ENCODE measurements around the gene PHAX.
"Not testable (repeated sequence)": the region's sequence is repeated elsewhere in the genome, so short reads cannot be mapped to it uniquely, and the experiment has no call there.

Gene PHAX

DNA sequence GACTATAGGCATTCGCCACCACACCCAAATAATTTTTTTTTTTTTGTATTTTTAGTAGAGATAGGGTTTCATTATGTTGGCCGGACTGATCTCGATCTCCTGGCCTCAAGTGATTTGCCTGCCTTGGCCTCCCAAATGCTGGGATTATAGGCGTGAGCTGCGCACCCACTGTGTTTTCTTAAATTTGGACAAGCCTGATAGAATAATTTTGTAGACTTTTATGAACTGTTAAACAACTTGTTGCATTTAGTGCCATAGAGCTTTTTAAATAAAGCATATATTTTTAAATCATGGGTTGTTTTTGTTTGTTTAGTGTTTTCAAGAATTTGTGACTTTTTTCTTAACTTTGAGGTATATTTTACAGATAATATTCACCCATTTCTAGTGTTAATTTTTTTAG, 4.8 kb downstream of the PHAX start:
- no peak for DNase-seq

DNA sequence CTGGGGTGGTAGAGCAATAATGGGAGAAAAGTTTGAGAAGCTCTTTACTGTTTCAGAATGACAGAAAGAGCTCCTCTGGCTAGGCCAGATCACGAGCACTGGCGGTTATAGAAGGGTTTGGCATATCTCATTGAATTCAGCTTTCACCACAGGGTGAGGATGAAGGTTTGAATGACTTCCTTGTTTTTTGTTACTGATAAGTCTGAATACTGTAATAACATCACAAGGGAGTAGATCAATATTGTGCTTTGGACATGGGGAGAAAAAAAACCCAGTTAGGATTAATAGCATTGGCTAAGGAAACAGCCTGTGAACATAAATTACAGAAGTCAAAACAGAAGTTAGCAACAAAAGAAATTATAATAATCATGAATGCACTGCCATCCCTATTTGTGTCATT, 9.4 kb downstream of the PHAX start:
- no peak for DNase-seq

DNA sequence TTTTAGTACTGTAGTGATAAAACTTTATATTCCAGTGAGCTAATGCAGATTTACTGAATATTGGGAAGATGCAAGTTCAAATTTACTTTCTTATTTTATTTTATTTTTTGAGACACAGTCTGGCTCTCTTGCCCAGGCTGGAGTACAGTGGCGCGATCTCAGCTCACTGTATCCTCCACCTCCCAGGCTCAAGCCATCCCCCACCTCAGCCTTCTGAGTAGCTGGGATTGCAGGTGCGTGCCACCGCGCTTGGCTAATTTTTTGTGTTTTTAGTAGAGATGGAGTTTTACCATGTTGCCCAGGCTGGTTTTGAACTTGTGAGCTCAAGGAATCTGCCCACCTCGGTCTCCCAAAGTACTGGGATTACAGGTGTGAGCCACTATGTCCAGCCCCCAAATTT, 9.9 kb downstream of the PHAX start:
- DNase-seq = no peak

DNA sequence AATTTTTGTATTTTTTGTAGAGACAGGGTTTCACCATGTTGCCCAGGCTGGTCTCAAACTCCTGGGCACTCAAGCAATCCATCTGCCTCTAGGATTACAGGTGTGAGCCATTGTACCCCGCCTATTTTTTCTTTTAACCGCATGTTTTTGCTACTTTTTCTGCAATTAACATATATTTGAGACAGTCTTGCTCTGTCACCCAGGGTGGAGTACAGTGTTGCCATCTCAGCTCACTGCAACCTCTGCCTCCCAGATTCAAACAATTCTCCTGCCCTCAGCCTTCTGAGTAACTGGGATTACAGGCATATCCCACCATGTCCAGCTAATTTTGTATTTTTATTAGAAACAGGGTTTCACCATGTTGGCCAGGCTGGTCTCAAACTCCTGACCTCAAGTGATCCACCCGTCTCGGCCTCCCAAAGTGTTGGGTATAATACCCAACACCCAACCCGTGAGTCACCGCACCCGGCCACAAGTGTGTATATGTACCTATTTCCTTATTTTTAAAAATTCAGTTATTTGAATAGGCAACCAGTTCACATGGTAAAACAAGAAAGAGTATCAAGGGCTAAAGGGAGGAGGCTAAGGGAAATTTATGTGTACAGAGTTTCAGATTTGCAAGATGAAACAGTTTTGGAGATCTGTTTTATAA, 13.3 kb downstream of the PHAX start:
- DNase-seq = no peak

DNA sequence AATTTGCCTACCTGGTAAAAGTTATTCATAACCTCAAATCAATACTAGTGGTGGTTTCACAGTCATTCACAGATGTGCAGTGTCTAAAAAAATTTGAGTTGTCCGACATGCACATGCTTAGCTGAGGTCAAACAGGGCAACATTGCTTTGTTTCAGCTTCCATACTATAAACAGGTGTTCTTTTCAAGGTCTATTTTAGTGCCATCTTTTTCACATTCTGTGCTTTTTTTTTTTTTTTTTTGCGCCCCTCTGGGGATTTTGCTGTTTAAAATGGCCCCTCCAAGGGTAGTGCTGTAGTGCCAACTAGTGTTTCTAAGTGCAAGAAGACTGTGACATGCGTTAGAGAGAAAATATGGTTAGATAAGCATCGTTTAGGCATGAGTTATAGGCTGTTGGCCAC, 14.5 kb downstream of the PHAX start:
- no peak for DNase-seq

- DNase-seq = not testable (repeated sequence)
Observed at GRCh38 chr5:126617603-126618002, 16.9 kb downstream of the PHAX start.

- no peak for DNase-seq
Observed at GRCh38 chr5:126619781-126620180, 19.0 kb downstream of the PHAX start.

DNA sequence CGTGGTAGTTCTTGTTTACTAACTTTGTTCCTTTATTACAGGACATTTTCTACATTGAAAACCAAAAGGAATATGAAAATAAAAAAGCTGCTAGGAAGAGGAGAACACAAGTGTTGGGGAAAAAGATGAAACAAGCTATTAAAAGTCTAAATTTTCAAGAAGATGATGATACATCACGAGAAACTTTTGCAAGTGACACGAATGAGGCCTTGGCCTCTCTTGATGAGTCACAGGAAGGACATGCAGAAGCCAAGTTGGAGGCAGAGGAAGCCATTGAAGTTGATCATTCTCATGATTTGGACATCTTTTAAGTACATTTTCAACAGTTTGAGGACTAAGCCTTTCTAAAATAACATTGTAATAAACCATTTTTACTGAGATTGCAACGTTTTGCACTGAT, 23.8 kb downstream of the PHAX start:
- no peak for DNase-seq

GRCh38 chr5:126628102-126628501, 27.4 kb downstream of the PHAX start:
- no peak for DNase-seq

- no peak for DNase-seq
Observed at GRCh38 chr5:126631920-126632319, 31.2 kb downstream of the PHAX start.

- DNase-seq = no peak
Observed at GRCh38 chr5:126633552-126633951, 32.8 kb downstream of the PHAX start.

- DNase-seq = no peak
Observed at GRCh38 chr5:126635585-126635984, 34.8 kb downstream of the PHAX start.

- no peak for DNase-seq
Observed at GRCh38 chr5:126636956-126637355, 36.2 kb downstream of the PHAX start.

GRCh38 chr5:126640866-126641265, 40.1 kb downstream of the PHAX start:
- no peak for DNase-seq

DNA sequence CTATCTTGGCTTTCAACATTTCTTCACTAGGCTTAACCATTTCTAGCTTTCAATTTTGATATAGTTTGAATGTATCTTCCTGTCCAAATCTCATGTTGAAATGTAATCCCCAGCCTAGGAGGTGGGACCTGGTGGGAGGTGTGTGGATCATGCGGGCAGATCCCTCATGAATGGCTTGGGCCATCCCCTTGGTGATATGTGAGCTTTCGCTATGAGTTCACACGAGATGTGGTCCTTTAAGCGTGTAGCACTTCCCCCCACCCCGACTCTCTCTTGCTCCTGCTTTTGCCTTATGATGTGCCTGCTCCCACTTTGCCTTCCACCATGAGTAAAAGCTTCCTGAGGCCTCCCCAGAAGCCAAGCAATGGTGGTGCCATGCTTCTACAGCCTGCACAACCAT, 40.6 kb downstream of the PHAX start:
- DNase-seq = no peak

DNA sequence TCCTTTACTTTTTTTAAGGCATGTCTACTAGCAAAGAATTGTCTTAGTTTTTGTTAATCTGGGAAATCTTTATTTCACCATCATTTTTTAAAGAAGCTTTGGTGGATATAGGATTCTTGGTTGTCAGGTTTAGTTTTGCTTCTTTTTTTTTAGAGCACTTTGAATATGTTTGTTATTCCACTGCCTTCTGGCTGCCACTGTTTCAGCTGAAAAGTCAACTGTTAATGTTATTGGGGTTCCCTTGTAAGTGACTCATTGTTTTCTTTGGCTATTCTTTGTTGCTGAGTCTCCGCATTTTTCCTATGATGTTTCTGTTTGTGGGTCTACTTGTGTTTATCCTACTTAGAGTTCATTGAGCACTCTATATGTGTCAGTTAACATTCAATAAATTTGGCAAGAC, 44.4 kb downstream of the PHAX start:
- DNase-seq = no peak

GRCh38 chr5:126647071-126647470, 46.3 kb downstream of the PHAX start:
- no peak for DNase-seq

DNA sequence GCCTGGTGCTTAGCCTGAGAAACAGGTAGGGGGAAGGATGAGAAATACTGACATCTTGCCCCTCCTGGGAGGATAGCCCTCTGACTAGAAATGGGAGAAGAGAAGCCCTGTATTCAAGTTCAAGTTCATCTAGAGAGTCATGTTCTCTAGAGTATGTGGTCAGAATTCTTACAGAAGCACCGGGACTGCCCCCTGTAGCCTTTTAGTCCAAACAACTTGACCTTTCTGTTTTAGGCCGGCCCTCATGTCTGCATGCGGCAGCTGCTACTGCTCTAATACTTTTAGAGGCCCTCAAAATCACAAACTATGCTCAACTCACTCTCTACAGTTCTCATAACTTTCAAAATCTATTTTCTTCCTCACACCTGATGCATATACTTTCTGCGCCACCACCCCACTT, 47.7 kb downstream of the PHAX start:
- no peak for DNase-seq

- not testable (repeated sequence) for DNase-seq
Observed at GRCh38 chr5:126649057-126649456, 48.3 kb downstream of the PHAX start.

DNA sequence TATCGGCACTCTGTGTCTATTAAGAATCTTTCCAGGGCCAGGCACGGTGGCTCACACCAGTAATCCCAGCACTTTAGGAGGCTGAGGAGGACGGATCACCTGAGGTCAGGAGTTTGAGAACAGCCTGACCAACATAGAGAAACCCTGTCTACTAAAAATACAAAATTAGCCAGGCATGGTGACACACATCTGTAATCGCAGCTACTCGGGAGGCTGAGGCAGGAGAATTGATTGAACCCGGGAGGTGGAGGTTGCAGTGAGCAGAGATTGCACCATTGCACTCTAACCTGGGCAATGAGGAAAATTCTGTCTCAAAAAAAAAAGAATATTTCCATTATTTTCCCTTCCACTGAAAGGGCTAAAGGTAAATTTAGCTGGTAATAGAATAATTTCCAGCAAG, 49.0 kb downstream of the PHAX start:
- not testable (repeated sequence) for DNase-seq

GRCh38 chr5:126650463-126650862, 49.7 kb downstream of the PHAX start:
- DNase-seq = no peak

GRCh38 chr5:126651013-126651577, 50.3 kb downstream of the PHAX start:
- DNase-seq = no peak

GRCh38 chr5:126656401-126657007, 55.8 kb downstream of the PHAX start:
- no peak for DNase-seq

DNA sequence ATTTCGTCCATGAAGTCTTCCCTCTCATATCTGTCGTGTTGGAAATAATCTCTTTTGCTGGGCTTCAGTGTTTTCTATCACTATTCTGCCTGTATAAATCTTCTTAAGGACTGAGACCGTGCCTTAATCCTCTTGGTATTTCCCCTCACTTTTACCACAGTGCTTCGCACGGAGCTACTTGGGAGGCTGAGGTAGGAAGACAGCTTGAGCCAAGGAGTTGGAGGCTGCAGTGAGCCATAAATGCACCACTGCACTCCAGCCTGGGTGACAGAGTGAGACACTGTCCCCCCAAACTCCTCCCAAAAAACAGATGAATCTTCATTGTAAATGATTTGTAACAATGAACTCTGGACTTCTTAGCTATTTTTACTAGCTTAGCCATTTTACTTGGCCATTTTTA, 57.8 kb downstream of the PHAX start:
- DNase-seq = no peak

Measured in NCI-H524 treated with DMSO at 0.1 percent for 48 hours (cell line).